ENCODE measurements around the gene SLC22A3. TPM values are rescaled to one million over a fixed set of nuclear protein-coding genes. Genes with fewer than 3 reads are reported as not detected.

SLC22A3 gene
- total RNA-seq, 1 donor from 2014 or later = 0.07 TPM

DNA sequence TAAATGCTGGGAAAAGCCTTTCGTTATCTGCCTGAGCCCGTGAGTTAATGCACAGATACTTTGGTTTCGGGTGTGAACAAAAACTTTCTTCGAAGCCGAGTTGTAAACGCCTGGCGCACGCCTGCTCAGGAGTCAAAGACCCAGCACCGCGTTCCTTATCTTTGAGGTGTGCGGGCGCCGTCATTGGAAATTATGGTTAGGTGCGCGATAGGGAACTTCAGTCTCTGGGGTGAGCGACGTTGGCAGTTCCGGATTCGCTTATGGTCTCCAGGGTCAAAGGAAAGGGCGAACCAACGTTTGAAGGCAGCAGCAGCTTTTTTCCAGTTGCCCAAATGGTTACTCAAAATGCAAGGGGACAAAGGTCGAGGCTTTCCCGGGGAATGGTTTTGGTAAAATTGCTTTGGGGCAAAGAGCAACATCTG lies 853 bp downstream of the SLC22A3 start:
- no peaks in the 10 kb centered on the region for H3K36me3 Mint-ChIP-seq
- H3K27me3 Mint-ChIP-seq (ENCODE audit: insufficient read depth, low read depth) = peaks cover 45% of the 10 kb centered on the region

DNA sequence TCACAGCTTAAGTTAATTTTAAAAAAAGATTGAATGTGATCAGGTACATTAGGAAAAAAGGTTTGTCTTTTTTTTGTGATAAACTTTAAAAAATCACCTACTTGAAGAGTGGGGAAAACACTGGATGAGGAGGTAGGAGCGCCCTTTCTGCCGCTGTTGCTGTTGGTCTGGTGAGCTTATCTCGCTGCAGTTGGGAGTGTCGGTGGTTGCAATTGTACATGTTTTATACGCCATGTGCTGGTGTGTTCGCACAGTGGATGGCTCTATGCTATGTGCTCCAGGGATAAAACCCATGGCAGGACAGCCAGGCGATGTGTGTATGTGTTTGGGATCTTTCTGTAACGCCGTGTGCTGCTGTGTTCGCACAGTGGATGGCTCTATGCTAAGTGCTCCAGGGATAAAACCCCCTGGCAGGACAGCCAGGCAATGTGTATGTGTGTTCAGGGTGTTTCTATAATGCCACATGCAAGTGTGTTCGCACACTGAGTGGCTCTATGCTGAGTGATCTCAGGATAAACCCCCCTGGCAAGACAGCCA lies 1.7 kb downstream of the SLC22A3 start:
- Histone ChIP-seq H3K4me2 (no peak overlapping the region), H4K20me1 (ENCODE audit: low read depth) (no peaks in the 10 kb centered on the region), H2AFZ (replicated peaks) (no peak overlapping the region), H3K36me3 (no peaks in the 10 kb centered on the region), H3K79me2 (ENCODE audit: low read depth) (no peaks in the 10 kb centered on the region), H3K9me3 (ENCODE audit: low read depth) (no peaks in the 10 kb centered on the region), H3K4me3 (no peak overlapping the region), H3K9ac (no peak overlapping the region), H3K27me3 (peaks cover 72% of the 10 kb centered on the region), H3F3A (ENCODE audit: low read depth) (no peaks in the 10 kb centered on the region), H3K27ac (no peak overlapping the region), H3K4me1 (peaks cover 3% of the 10 kb centered on the region)
- no peak overlapping the region for H3K27ac Mint-ChIP-seq
- H3K4me1 Mint-ChIP-seq = peaks cover 4% of the 10 kb centered on the region
- H3K9me3 Mint-ChIP-seq = peaks cover 2% of the 10 kb centered on the region
- H3K27me3 Mint-ChIP-seq (ENCODE audit: insufficient read depth, low read depth) = peaks cover 49% of the 10 kb centered on the region
- H3K4me3 Mint-ChIP-seq = peak overlapping the region; percentile 57
- DNase-seq (ENCODE audit: low spot score) = no peak
- no peaks in the 10 kb centered on the region for H3K36me3 Mint-ChIP-seq
- TF ChIP-seq EZH2phosphoT487 (IDR thresholded peaks at IDR 0.05) (no peak), EZH2 (IDR thresholded peaks at IDR 0.05) (no peak)
- TF ChIP-seq, protein P1, sequence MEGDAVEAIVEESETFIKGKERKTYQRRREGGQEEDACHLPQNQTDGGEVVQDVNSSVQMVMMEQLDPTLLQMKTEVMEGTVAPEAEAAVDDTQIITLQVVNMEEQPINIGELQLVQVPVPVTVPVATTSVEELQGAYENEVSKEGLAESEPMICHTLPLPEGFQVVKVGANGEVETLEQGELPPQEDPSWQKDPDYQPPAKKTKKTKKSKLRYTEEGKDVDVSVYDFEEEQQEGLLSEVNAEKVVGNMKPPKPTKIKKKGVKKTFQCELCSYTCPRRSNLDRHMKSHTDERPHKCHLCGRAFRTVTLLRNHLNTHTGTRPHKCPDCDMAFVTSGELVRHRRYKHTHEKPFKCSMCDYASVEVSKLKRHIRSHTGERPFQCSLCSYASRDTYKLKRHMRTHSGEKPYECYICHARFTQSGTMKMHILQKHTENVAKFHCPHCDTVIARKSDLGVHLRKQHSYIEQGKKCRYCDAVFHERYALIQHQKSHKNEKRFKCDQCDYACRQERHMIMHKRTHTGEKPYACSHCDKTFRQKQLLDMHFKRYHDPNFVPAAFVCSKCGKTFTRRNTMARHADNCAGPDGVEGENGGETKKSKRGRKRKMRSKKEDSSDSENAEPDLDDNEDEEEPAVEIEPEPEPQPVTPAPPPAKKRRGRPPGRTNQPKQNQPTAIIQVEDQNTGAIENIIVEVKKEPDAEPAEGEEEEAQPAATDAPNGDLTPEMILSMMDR (IDR thresholded peaks at IDR 0.05) = no peak

More for the DNA sequence above, 853 bp downstream of the SLC22A3 start:
- TF ChIP-seq, protein P1 (IDR thresholded peaks at IDR 0.05) = no peak
- TF ChIP-seq EZH2phosphoT487 (IDR thresholded peaks at IDR 0.05) = peak; percentile 87
- peak; percentile 92 for TF ChIP-seq EZH2 (IDR thresholded peaks at IDR 0.05)
- H3F3A ChIP-seq (ENCODE audit: low read depth) = no peaks in the 10 kb centered on the region
- no peaks in the 10 kb centered on the region for H3K36me3 ChIP-seq
- no peaks in the 10 kb centered on the region for H3K9me3 ChIP-seq (ENCODE audit: low read depth)
- no peaks in the 10 kb centered on the region for H4K20me1 ChIP-seq (ENCODE audit: low read depth)
- peak overlapping the region; percentile 83 for H3K4me3 Mint-ChIP-seq
- peak overlapping the region; percentile 95 for H2AFZ ChIP-seq (replicated peaks)
- no peak overlapping the region for H3K27ac Mint-ChIP-seq
- H3K4me1 Mint-ChIP-seq = peaks cover 4% of the 10 kb centered on the region
- DNase-seq (ENCODE audit: low spot score) = no peak
- peak overlapping the region; percentile 86 for H3K4me2 ChIP-seq
- peaks cover 72% of the 10 kb centered on the region for H3K27me3 ChIP-seq
- H3K9ac ChIP-seq = no peak overlapping the region
- no peak overlapping the region for H3K27ac ChIP-seq
- H3K79me2 ChIP-seq (ENCODE audit: low read depth) = no peaks in the 10 kb centered on the region
- H3K9me3 Mint-ChIP-seq = peaks cover 2% of the 10 kb centered on the region
- H3K4me1 ChIP-seq = peaks cover 3% of the 10 kb centered on the region
- H3K4me3 ChIP-seq = peak overlapping the region; percentile 54

DNA sequence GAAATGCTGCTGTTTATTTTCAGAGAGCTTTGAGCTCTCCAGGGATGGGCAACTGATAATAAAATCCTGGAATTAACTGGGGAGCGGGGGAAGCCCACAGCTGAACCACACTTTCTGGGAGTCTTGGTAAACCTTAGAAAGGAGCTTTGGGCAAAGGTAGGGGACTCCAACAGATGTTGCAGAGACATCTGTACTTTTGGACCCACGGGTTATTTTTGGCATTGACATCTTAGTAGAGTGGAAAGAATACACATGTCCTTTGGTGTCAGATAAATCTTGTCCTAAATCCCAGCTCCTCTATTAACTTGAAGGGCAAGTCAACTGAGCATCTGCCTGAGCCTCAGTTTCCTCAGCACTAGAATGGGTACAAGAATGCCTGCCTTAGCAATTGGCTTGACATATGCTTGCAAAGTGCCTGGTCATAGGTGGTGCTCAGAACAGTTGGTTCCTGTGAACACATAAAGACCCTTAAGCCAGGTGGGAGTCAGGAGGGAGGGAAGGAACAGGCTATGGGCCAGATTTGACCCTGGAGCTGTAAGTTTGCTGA lies 5.8 kb downstream of the SLC22A3 start:
- peaks cover 3% of the 10 kb centered on the region for H3K4me1 ChIP-seq
- H3F3A ChIP-seq (ENCODE audit: low read depth) = no peaks in the 10 kb centered on the region
- peaks cover 2% of the 10 kb centered on the region for H3K4me1 Mint-ChIP-seq
- H3K36me3 ChIP-seq = no peaks in the 10 kb centered on the region
- no peaks in the 10 kb centered on the region for H3K36me3 Mint-ChIP-seq
- H2AFZ ChIP-seq (replicated peaks) = no peak overlapping the region
- H3K4me3 Mint-ChIP-seq = no peak overlapping the region
- H3K4me3 ChIP-seq = no peak overlapping the region
- H3K27me3 ChIP-seq = peaks cover 31% of the 10 kb centered on the region
- peaks cover 30% of the 10 kb centered on the region for H3K27me3 Mint-ChIP-seq (ENCODE audit: insufficient read depth, low read depth)
- H3K27ac ChIP-seq = no peak overlapping the region
- H3K9me3 ChIP-seq (ENCODE audit: low read depth) = no peaks in the 10 kb centered on the region
- H3K27ac Mint-ChIP-seq = no peak overlapping the region
- no peak overlapping the region for H3K9ac ChIP-seq
- no peak for TF ChIP-seq EZH2 (IDR thresholded peaks at IDR 0.05)
- no peak for TF ChIP-seq EZH2phosphoT487 (IDR thresholded peaks at IDR 0.05)
- TF ChIP-seq, protein P1 (IDR thresholded peaks at IDR 0.05) = no peak
- no peaks in the 10 kb centered on the region for H3K79me2 ChIP-seq (ENCODE audit: low read depth)
- no peak for DNase-seq (ENCODE audit: low spot score)
- H3K4me2 ChIP-seq = no peak overlapping the region
- H3K9me3 Mint-ChIP-seq = peaks cover 2% of the 10 kb centered on the region
- H4K20me1 ChIP-seq (ENCODE audit: low read depth) = no peaks in the 10 kb centered on the region
